Panc1 (cell line): ENCODE measurements around the gene DCP2. TPM values are rescaled to one million over a fixed set of nuclear protein-coding genes. Genes with fewer than 3 reads are reported as not detected.

ENCODE experiments used
- ATAC-seq: fragments of 200-7000 bp; cut with Tn5 transposase; 2 replicates; pipeline ENCODE4 v1.9.1; 2020; ENCODE audit warnings: mild to moderate bottlenecking, moderate library complexity
- BruUV-seq: library from RNA; stranded (reverse); fragments of 400-500 nt; replicated peaks from 2 replicates; lab custom pipeline; 2021; lab: Mats Ljungman, UMichigan
- CTCF ChIA-PET: fragments of 300-600 bp; sonication (Branson Sonifier 250); formaldehyde crosslinking; loops from one replicate; lab custom pipeline; 2022; ENCODE audit warnings: antibody characterized with exemption; lab: Charles Lee
- POLR2A ChIA-PET: fragments of 300-600 bp; sonication (Branson Sonifier 250); formaldehyde crosslinking; loops from one replicate; lab custom pipeline; 2022; ENCODE audit warnings: antibody characterized with exemption; lab: Charles Lee
- DNase-seq: peaks from one replicate; pipeline ENCODE4 v3.0.0-alpha.2; 2010; ENCODE audit warnings: low read depth, low spot score
- H3K27ac ChIP-seq: 2 replicates; pipeline ENCODE4 v1.5.1; 2011; ENCODE audit warnings: mild to moderate bottlenecking, low read length, inconsistent platforms
- H3K27me3 ChIP-seq: fragments of 200-500 bp; sonication (Bioruptor generic); 2 replicates; pipeline ENCODE4 v1.6.0; 2014; ENCODE audit warnings: low read length, inconsistent platforms; ENCODE audit not compliant: control insufficient read depth, insufficient read depth
- H3K36me3 ChIP-seq: fragments of 200-500 bp; sonication (Bioruptor generic); 2 replicates; pipeline ENCODE4 v1.5.1; 2014; ENCODE audit warnings: inconsistent platforms, mild to moderate bottlenecking, low read length, moderate library complexity; ENCODE audit not compliant: control insufficient read depth, insufficient read depth
- H3K4me1 ChIP-seq: 2 replicates; pipeline ENCODE4 v1.5.1; 2011; ENCODE audit warnings: inconsistent platforms, mild to moderate bottlenecking, low read length, moderate library complexity; ENCODE audit not compliant: control insufficient read depth, insufficient read depth
- H3K4me3 ChIP-seq, 2 experiments: 2 replicates each; pipeline ENCODE4 v1.5.1; 2011 to 2012; ENCODE audit warnings: low read depth in 2 of 2, low read length in 2 of 2, mild to moderate bottlenecking in 2 of 2, inconsistent platforms in 1 of 2, moderate library complexity in 1 of 2
- H3K9me3 ChIP-seq: fragments of 200-500 bp; sonication (Bioruptor generic); 2 replicates; pipeline ENCODE4 v1.5.1; 2014; ENCODE audit warnings: low read depth, mild to moderate bottlenecking, inconsistent platforms, low read length, moderate library complexity; ENCODE audit not compliant: control insufficient read depth, insufficient read depth
- POLR2AphosphoS5 ChIP-seq: IDR thresholded peaks from 2 replicates; pipeline ENCODE4 v1.6.1; 2012; ENCODE audit warnings: mild to moderate bottlenecking, low read depth, low read length, moderate library complexity
- SIN3A ChIP-seq: IDR thresholded peaks from 2 replicates; pipeline ENCODE4 v1.6.1; 2012; ENCODE audit warnings: low read depth, mild to moderate bottlenecking, low read length, moderate library complexity, borderline replicate concordance; ENCODE audit not compliant: insufficient read depth
- TCF7L2 ChIP-seq: IDR thresholded peaks from 2 replicates; pipeline ENCODE4 v1.6.1; 2011; ENCODE audit warnings: mild to moderate bottlenecking, low read depth, low read length, inconsistent platforms
- in situ Hi-C: cut with HindIII; loops from 2 replicates; pipeline ENCODE4 v1.10.0; 2016; ENCODE audit warnings: low sequenced_read_pairs, low pct_unique_long_range_greater_than_20kb
- intact Hi-C: fragments of 100-400 bp; cut with micrococcal nuclease; formaldehyde crosslinking; loops from one replicate; pipeline ENCODE4 v1.10.0; 2022; ENCODE audit not compliant: unreplicated experiment
- total RNA-seq: library from RNA; stranded (reverse); gene quantifications from one replicate; pipeline ENCODE4 v1.2.1, GENCODE V29; 2021; ENCODE audit not compliant: unreplicated experiment
- TF ChIP-seq, protein P1 (sequence below): fragments of 450-650 bp; IDR thresholded peaks from 2 replicates; pipeline ENCODE4 v1.5.1; 2017; ENCODE audit warnings: mild to moderate bottlenecking
- TF ChIP-seq, protein P2 (sequence below), 2 experiments: IDR thresholded peaks; 2 replicates each; pipeline ENCODE4 v1.6.1; 2011 to 2012; ENCODE audit warnings: low read depth in 2 of 2, control low read depth in 1 of 2, low read length in 1 of 2, mild to moderate bottlenecking in 1 of 2, moderate library complexity in 1 of 2; ENCODE audit not compliant: insufficient read depth in 1 of 2

Gene DCP2
- total RNA-seq, 1 experiment from 2014 or later, result 70.4 TPM

DNA sequence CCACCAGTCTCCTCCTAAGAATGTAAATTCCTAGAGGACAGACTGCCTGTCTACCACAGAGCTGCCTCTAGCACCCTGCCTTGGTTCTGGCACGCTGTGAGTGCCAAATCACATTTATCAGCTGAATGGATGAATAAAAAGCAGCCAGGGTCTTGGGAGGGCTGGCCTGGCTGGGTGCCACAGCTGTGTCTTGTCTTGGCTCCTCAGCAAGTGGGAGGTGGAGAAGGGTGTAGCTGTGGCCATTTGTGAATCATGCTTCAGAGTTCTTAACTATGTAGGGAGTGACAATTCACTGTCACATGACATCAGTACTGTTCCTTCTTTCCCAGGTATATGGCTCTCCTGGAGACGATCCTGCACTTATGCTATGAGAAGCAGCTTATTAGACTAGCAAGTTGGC lies 70.6 kb downstream of the DCP2 start:
- POLR2A ChIA-PET, result interaction anchor here (0.6 kb wide), 1 partner anchor 876 kb away, joined by 9 read pairs; no protein-coding TSS in a partner anchor
- no peaks in the 10 kb centered on the region for H3K4me1 ChIP-seq
- BruUV-seq, result no TSS peak
- TF ChIP-seq, protein P1, sequence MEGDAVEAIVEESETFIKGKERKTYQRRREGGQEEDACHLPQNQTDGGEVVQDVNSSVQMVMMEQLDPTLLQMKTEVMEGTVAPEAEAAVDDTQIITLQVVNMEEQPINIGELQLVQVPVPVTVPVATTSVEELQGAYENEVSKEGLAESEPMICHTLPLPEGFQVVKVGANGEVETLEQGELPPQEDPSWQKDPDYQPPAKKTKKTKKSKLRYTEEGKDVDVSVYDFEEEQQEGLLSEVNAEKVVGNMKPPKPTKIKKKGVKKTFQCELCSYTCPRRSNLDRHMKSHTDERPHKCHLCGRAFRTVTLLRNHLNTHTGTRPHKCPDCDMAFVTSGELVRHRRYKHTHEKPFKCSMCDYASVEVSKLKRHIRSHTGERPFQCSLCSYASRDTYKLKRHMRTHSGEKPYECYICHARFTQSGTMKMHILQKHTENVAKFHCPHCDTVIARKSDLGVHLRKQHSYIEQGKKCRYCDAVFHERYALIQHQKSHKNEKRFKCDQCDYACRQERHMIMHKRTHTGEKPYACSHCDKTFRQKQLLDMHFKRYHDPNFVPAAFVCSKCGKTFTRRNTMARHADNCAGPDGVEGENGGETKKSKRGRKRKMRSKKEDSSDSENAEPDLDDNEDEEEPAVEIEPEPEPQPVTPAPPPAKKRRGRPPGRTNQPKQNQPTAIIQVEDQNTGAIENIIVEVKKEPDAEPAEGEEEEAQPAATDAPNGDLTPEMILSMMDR, result no peak
- no peak for TF ChIP-seq SIN3A
- TF ChIP-seq, protein P2, sequence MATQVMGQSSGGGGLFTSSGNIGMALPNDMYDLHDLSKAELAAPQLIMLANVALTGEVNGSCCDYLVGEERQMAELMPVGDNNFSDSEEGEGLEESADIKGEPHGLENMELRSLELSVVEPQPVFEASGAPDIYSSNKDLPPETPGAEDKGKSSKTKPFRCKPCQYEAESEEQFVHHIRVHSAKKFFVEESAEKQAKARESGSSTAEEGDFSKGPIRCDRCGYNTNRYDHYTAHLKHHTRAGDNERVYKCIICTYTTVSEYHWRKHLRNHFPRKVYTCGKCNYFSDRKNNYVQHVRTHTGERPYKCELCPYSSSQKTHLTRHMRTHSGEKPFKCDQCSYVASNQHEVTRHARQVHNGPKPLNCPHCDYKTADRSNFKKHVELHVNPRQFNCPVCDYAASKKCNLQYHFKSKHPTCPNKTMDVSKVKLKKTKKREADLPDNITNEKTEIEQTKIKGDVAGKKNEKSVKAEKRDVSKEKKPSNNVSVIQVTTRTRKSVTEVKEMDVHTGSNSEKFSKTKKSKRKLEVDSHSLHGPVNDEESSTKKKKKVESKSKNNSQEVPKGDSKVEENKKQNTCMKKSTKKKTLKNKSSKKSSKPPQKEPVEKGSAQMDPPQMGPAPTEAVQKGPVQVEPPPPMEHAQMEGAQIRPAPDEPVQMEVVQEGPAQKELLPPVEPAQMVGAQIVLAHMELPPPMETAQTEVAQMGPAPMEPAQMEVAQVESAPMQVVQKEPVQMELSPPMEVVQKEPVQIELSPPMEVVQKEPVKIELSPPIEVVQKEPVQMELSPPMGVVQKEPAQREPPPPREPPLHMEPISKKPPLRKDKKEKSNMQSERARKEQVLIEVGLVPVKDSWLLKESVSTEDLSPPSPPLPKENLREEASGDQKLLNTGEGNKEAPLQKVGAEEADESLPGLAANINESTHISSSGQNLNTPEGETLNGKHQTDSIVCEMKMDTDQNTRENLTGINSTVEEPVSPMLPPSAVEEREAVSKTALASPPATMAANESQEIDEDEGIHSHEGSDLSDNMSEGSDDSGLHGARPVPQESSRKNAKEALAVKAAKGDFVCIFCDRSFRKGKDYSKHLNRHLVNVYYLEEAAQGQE (IDR thresholded peaks at IDR 0.05; ENCODE audit: insufficient read depth in 1 of 2, low read depth in 2 of 2, low read length in 1 of 2), result no peak
- no peak for TF ChIP-seq TCF7L2
- TF ChIP-seq POLR2AphosphoS5, result no peak
- ATAC-seq (peak; percentile 47; the same call in 1 of the 2 replicates), DNase-seq (no peak)
- H3K9me3 ChIP-seq, result no peaks in the 10 kb centered on the region
- H3K27me3 ChIP-seq, result no peaks in the 10 kb centered on the region
- CTCF ChIA-PET, result no interaction called here
- intact Hi-C loops, result no loop called here
- in situ Hi-C loops, result no loop called here
- no peaks in the 10 kb centered on the region for H3K36me3 ChIP-seq
- no peak overlapping the region for H3K27ac ChIP-seq
- no peak overlapping the region for H3K4me3 ChIP-seq

DNA sequence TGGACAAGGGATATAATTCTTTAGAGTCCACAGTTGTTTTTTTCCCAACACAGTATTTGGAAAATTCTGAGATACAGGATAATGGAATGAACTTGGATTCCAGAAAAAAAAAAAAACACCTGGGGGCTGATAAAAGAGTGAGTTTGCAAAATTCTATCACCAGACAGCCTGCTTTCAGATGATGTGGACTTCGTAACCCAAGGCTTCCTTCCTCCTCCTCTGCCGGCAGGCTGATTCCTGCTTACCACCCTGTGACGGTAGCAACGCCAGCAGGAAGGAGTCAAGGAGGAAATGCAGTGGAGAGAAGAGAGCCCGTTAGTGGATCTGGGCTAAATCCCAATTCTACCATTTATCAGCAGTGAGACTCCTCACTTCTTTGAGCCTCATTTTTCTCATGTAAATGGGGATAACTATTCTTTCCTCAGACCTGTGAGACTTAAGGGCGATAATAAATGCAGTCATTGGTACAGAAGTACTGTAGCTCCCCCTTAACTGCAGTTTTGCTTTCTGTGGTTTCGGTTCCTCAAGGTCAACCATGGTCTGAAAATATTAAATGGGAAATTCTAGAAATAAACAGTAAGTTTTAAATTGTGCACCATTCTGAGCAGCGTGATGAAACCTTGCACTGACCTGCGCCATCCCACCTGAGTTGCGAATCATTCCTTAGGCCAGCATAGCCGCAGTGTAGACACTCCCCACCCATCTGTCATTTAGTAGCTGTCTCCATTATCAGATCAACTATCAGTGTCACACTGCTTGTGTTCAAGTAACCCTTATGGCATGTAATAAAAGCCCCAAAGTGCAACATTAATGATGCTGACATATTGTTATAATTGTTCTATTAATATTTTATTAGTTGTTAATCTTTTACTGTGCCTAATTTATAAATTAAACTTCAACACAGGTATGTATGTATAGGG lies 71.4 kb downstream of the DCP2 start:
- ChIA-PET CTCF (no interaction called here), POLR2A (no interaction called here)
- Histone ChIP-seq H3K27me3 (no peaks in the 10 kb centered on the region), H3K27ac (no peak overlapping the region), H3K9me3 (no peaks in the 10 kb centered on the region), H3K4me1 (no peaks in the 10 kb centered on the region), H3K36me3 (no peaks in the 10 kb centered on the region), H3K4me3 (no peak overlapping the region)
- TF ChIP-seq TCF7L2 (no peak), SIN3A (no peak), POLR2AphosphoS5 (no peak)
- TF ChIP-seq, protein P2 (IDR thresholded peaks at IDR 0.05; ENCODE audit: insufficient read depth in 1 of 2, low read depth in 2 of 2, low read length in 1 of 2), result no peak
- TF ChIP-seq, protein P1, result no peak
- no peak for ATAC-seq
- intact Hi-C loops, result no loop called here
- in situ Hi-C loops, result no loop called here
- DNase-seq, result no peak
- BruUV-seq, result no TSS peak
